SK-N-SH (cell line): ENCODE data around the gene GRIN2C. TPM values are rescaled to one million over a fixed set of nuclear protein-coding genes. Genes with fewer than 3 reads are reported as not detected.

Experiments
- CTCF ChIA-PET: fragments of 300-600, 350-600 bp; formaldehyde crosslinking; extraction: SDS; loops from one replicate; lab custom pipeline; 2021; lab: Yijun Ruan, JAX
- POLR2A ChIA-PET: fragments of 350-600 bp; sonication (Branson Sonifier 250); formaldehyde crosslinking; extraction: SDS; loops from one replicate; lab custom pipeline; 2020; ENCODE audit warnings: antibody characterized with exemption, inconsistent platforms; lab: Yijun Ruan, JAX
- DNase-seq: peaks from one replicate; pipeline ENCODE4 v3.0.0; 2012
- H2AFZ ChIP-seq: fragments of 200-600 bp; sonication (generic); 2 replicates; pipeline ENCODE4 v1.8.1; 2016; ENCODE audit warnings: antibody characterized with exemption, mild to moderate bottlenecking, low read depth
- H3F3A ChIP-seq: fragments of 200-600 bp; sonication (generic); replicated peaks from 2 replicates; pipeline ENCODE3; 2016; ENCODE audit warnings: antibody characterized with exemption, mild to moderate bottlenecking; ENCODE audit not compliant: insufficient read depth
- H3K27ac ChIP-seq, 2 experiments: fragments of 200-500 bp in 1 of 2; fragments of 200-600 bp in 1 of 2; sonication (Bioruptor generic) in 1 of 2; sonication (generic), shearing (Covaris generic) in 1 of 2; 2 replicates each; pipeline versions ENCODE4 v1.5.1 to v1.6.1; 2014 to 2016; ENCODE audit warnings: low read depth in 2 of 2, inconsistent platforms in 1 of 2, low read length in 1 of 2, mild to moderate bottlenecking in 1 of 2, mixed read lengths in 1 of 2
- H3K27me3 ChIP-seq: fragments of 200-600 bp; sonication (generic), shearing (Covaris generic); 2 replicates; pipeline ENCODE4 v1.6.1; 2016; ENCODE audit warnings: mixed run types; ENCODE audit not compliant: insufficient read depth
- H3K36me3 ChIP-seq, 2 experiments: fragments of 200-500 bp in 1 of 2; fragments of 200-600 bp in 1 of 2; sonication (Bioruptor generic) in 1 of 2; sonication (generic) in 1 of 2; replicated peaks in 1 of 2; 2 replicates each; pipeline versions ENCODE3 to v1.5.1; 2014 to 2016; ENCODE audit warnings: low read length in 1 of 2, mild to moderate bottlenecking in 1 of 2; ENCODE audit not compliant: insufficient read depth in 2 of 2, control insufficient read depth in 1 of 2
- H3K4me1 ChIP-seq, 2 experiments: fragments of 200-500 bp in 1 of 2; fragments of 200-600 bp in 1 of 2; sonication (Bioruptor generic) in 1 of 2; sonication (generic), shearing (Covaris generic) in 1 of 2; 2 replicates each; pipeline versions ENCODE4 v1.5.1 to v1.6.1; 2014 to 2016; ENCODE audit warnings: low read depth in 1 of 2, low read length in 1 of 2, mixed run types in 1 of 2; ENCODE audit not compliant: insufficient read depth in 2 of 2, control insufficient read depth in 1 of 2
- H3K4me2 ChIP-seq: fragments of 200-600 bp; sonication (generic), shearing (Covaris generic); 2 replicates; pipeline ENCODE4 v1.6.1; 2017; ENCODE audit warnings: mixed run types
- H3K4me3 ChIP-seq, 2 experiments: fragments of 200-500 bp in 1 of 2; fragments of 200-600 bp in 1 of 2; sonication (Bioruptor generic) in 1 of 2; sonication (generic), shearing (Covaris generic) in 1 of 2; 2 replicates each; pipeline versions ENCODE4 v1.5.1 to v1.8.1; 2014 to 2016; ENCODE audit warnings: low read depth in 2 of 2, inconsistent platforms in 1 of 2, low read length in 1 of 2, mild to moderate bottlenecking in 1 of 2, mixed read lengths in 1 of 2, moderate library complexity in 1 of 2
- H3K79me2 ChIP-seq: fragments of 200-600 bp; sonication (generic); 2 replicates; pipeline ENCODE4 v1.8.1; 2017; ENCODE audit warnings: mild to moderate bottlenecking; ENCODE audit not compliant: insufficient read depth
- H3K9ac ChIP-seq: fragments of 200-600 bp; sonication (generic); 2 replicates; pipeline ENCODE4 v1.6.1; 2017; ENCODE audit warnings: mixed run types
- H3K9me2 ChIP-seq: fragments of 200-600 bp; sonication (generic); 2 replicates; pipeline ENCODE4 v1.6.1; 2017; ENCODE audit warnings: mixed run types
- H3K9me3 ChIP-seq: fragments of 200-600 bp; sonication (generic); 2 replicates; pipeline ENCODE4 v1.6.1; 2017; ENCODE audit warnings: mixed run types, mild to moderate bottlenecking, moderate library complexity
- H4K20me1 ChIP-seq: fragments of 200-600 bp; sonication (generic); 2 replicates; pipeline ENCODE4 v1.6.1; 2017; ENCODE audit warnings: mild to moderate bottlenecking, mixed run types; ENCODE audit not compliant: insufficient read depth
- CHD2 ChIP-seq: fragments of 150-350 bp; IDR thresholded peaks from 2 replicates; pipeline ENCODE4 v1.6.1; 2018; ENCODE audit warnings: low read length; ENCODE audit not compliant: partially characterized antibody
- EP300 ChIP-seq, 2 experiments: IDR thresholded peaks; 2 replicates each; pipeline versions ENCODE4 v1.4.0 to v1.6.1; 2012; ENCODE audit warnings: borderline replicate concordance in 1 of 2, low read depth in 1 of 2, low read length in 1 of 2
- EZH2phosphoT487 ChIP-seq: fragments of 200-600 bp; sonication (generic); IDR thresholded peaks from 2 replicates; pipeline ENCODE4 v1.6.1; 2017; ENCODE audit warnings: low read depth, mixed run types, mild to moderate bottlenecking, antibody characterized with exemption, moderate library complexity, borderline replicate concordance
- FOSL2 ChIP-seq: IDR thresholded peaks from 2 replicates; pipeline ENCODE4 v1.4.0; 2012; ENCODE audit warnings: low read depth, mild to moderate bottlenecking, moderate library complexity, borderline replicate concordance
- GATA2 ChIP-seq: sonication (generic); formaldehyde crosslinking; IDR thresholded peaks from 2 replicates; pipeline ENCODE4 v1.5.0; 2020; ENCODE audit warnings: mild to moderate bottlenecking, missing genetic modification reagents
- JUND ChIP-seq: IDR thresholded peaks from 2 replicates; pipeline ENCODE4 v1.4.0; 2012
- MXI1 ChIP-seq: IDR thresholded peaks from 2 replicates; pipeline ENCODE4 v1.6.1; 2012; ENCODE audit warnings: mild to moderate bottlenecking, low read depth, low read length, improper control_type of control experiment
- NFIC ChIP-seq: IDR thresholded peaks from 2 replicates; pipeline ENCODE4 v1.4.0; 2012; ENCODE audit warnings: borderline replicate concordance
- NRF1 ChIP-seq: IDR thresholded peaks from 2 replicates; pipeline ENCODE4 v1.6.1; 2012; ENCODE audit warnings: low read depth, mild to moderate bottlenecking, low read length
- POLR2AphosphoS5 ChIP-seq: IDR thresholded peaks from 2 replicates; pipeline ENCODE4 v1.6.1; 2012; ENCODE audit warnings: low read depth, low read length
- RFX5 ChIP-seq: IDR thresholded peaks from 2 replicates; pipeline ENCODE4 v1.6.1; 2012; ENCODE audit warnings: mild to moderate bottlenecking, improper control_type of control experiment, low read length
- SIN3A ChIP-seq: IDR thresholded peaks from 2 replicates; pipeline ENCODE4 v1.6.1; 2012; ENCODE audit warnings: low read depth, mild to moderate bottlenecking, low read length, moderate library complexity, borderline replicate concordance
- SMC3 ChIP-seq: IDR thresholded peaks from 2 replicates; pipeline ENCODE4 v1.6.1; 2012; ENCODE audit warnings: low read depth, low read length, improper control_type of control experiment
- TEAD4 ChIP-seq: IDR thresholded peaks from 2 replicates; pipeline ENCODE4 v1.4.0; 2012; ENCODE audit warnings: mild to moderate bottlenecking, borderline replicate concordance; ENCODE audit not compliant: insufficient read depth
- YY1 ChIP-seq: IDR thresholded peaks from 2 replicates; pipeline ENCODE4 v1.4.0; 2012; ENCODE audit warnings: low read depth, mild to moderate bottlenecking
- WGBS: methylation state at CpG from one replicate; pipeline ENCODE4 v1.1.6; 2017; ENCODE audit warnings: low lambda C conversion rate; 5-methylcytosine and 5-hydroxymethylcytosine counted together
- polyA plus RNA-seq, 3 experiments: library from polyadenylated mRNA; depleted of rRNA; stranded (reverse); fragments of >200 nt; gene quantifications; 2 replicates each; pipeline ENCODE4 v1.2.3, GENCODE V29; 2012
- TF ChIP-seq, protein P1 (sequence below): IDR thresholded peaks from 2 replicates; pipeline ENCODE4 v1.4.0; 2012; ENCODE audit warnings: low read depth
- TF ChIP-seq, protein P2 (sequence below): IDR thresholded peaks from 2 replicates; pipeline ENCODE4 v1.6.1; 2012; ENCODE audit warnings: mild to moderate bottlenecking, low read depth, low read length, moderate library complexity
- TF ChIP-seq, protein P3 (sequence below): IDR thresholded peaks from 2 replicates; pipeline ENCODE4 v1.4.0; 2012; ENCODE audit warnings: low read depth, borderline replicate concordance
- TF ChIP-seq, protein P4 (sequence below): fragments of 200-600 bp; sonication (generic); IDR thresholded peaks from 2 replicates; pipeline ENCODE4 v1.6.1; 2017; ENCODE audit warnings: antibody characterized with exemption, mild to moderate bottlenecking, moderate library complexity

Gene GRIN2C
- polyA plus RNA-seq, 1 of the 3 experiments (the other 2 are of a cell fraction) = 0.39 TPM

DNA sequence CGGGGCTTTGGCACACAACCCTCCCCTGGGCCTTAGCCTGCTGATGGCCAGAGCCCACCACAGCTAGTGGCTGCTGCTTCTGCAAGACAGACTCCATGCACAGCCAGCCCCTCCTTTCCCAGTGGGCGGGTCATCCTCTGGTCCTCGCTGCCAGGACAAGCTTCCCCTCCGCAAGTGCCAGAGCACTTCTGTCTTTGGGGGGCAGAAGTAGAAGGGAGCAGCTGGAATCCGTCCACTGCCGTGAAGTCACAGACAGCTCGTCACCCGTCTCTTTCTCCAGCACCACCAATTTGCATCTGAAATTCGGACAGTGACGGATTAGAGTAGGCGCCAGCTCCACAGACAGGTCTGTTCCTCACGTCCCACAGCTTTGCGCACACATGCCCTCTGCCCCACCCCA lies 52.2 kb downstream of the GRIN2C start:
- no peaks in the 10 kb centered on the region for H3K9me3 ChIP-seq
- no peaks in the 10 kb centered on the region for H3K9me2 ChIP-seq
- POLR2A ChIA-PET = interaction anchor here (0.6 to 2.0 kb wide), 10 partner anchors 9 to 379 kb away, joined by 3 to 11 read pairs (median 3); partner anchors contain the start of gene FDXR
- H3K27ac ChIP-seq = peak overlapping the region in 1 of 2 experiments; percentile 81; a peak in 2 of 4 replicates
- no peaks in the 10 kb centered on the region for H3F3A ChIP-seq
- H2AFZ ChIP-seq = no peak overlapping the region
- peaks cover 0 to 16% of the 10 kb centered on the region in 2 experiments for H3K36me3 ChIP-seq
- no peaks in the 10 kb centered on the region for H3K27me3 ChIP-seq
- TF ChIP-seq CHD2 (no peak), MXI1 (peak; percentile 28)
- peak; percentile 85 for DNase-seq
- no peak overlapping the region for H3K4me3 ChIP-seq
- peaks cover 0 to 61% of the 10 kb centered on the region in 2 experiments; a peak in 2 of 4 replicates for H3K4me1 ChIP-seq
- no peak overlapping the region for H3K9ac ChIP-seq
- no peaks in the 10 kb centered on the region for H4K20me1 ChIP-seq
- CTCF ChIA-PET = interaction anchor here (0.8 to 98.1 kb wide), 15 partner anchors 12 to 151 kb away, joined by 3 to 3869 read pairs (median 5); partner anchors contain the start of genes FDXR, GRIN2C, NAT9 and NHERF1
- WGBS = 80% methylated on average over 11 of the region's 13 CpGs
- H3K4me2 ChIP-seq = no peak overlapping the region
- no peaks in the 10 kb centered on the region for H3K79me2 ChIP-seq

DNA sequence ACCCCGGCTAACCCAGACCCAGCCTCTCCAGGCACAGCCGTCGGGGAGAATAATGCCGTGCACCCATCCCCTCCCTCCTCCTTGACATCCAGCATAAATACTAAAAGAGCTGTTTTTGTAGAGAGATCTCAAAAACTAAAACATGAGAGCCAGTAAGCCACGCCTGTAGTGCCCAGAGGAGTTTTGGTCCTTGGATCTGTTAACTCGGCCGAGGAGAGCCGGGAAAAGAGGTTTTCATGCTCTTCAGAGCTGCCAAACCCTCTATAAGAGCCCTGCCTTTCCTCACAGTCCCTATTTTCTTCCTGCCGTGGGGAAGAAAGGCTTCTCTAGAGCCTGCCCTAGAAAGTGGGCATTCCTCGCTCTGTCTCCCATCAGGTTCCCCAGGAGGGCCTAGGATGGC lies 53.4 kb downstream of the GRIN2C start:
- H3K9me2 ChIP-seq = no peaks in the 10 kb centered on the region
- no peak overlapping the region for H2AFZ ChIP-seq
- DNase-seq = no peak
- no peaks in the 10 kb centered on the region for H3K9me3 ChIP-seq
- H3K27me3 ChIP-seq = no peaks in the 10 kb centered on the region
- ChIA-PET CTCF (interaction anchor here (0.6 to 98.1 kb wide), 9 partner anchors 15 to 149 kb away, joined by 3 to 3869 read pairs (median 7); partner anchors contain the start of genes FDXR, GRIN2C, NAT9 and RAB37), POLR2A (interaction anchor here (1.6 kb wide), 1 partner anchor 51 kb away, joined by 5 read pairs; no protein-coding TSS in a partner anchor)
- no peak for TF ChIP-seq EP300 (IDR thresholded peaks at IDR 0.05; ENCODE audit: borderline replicate concordance in 1 of 2, low read depth in 1 of 2, low read length in 1 of 2)
- TF ChIP-seq, protein P1, sequence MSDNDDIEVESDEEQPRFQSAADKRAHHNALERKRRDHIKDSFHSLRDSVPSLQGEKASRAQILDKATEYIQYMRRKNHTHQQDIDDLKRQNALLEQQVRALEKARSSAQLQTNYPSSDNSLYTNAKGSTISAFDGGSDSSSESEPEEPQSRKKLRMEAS = no peak
- TF ChIP-seq YY1 = no peak
- TF ChIP-seq, protein P2, sequence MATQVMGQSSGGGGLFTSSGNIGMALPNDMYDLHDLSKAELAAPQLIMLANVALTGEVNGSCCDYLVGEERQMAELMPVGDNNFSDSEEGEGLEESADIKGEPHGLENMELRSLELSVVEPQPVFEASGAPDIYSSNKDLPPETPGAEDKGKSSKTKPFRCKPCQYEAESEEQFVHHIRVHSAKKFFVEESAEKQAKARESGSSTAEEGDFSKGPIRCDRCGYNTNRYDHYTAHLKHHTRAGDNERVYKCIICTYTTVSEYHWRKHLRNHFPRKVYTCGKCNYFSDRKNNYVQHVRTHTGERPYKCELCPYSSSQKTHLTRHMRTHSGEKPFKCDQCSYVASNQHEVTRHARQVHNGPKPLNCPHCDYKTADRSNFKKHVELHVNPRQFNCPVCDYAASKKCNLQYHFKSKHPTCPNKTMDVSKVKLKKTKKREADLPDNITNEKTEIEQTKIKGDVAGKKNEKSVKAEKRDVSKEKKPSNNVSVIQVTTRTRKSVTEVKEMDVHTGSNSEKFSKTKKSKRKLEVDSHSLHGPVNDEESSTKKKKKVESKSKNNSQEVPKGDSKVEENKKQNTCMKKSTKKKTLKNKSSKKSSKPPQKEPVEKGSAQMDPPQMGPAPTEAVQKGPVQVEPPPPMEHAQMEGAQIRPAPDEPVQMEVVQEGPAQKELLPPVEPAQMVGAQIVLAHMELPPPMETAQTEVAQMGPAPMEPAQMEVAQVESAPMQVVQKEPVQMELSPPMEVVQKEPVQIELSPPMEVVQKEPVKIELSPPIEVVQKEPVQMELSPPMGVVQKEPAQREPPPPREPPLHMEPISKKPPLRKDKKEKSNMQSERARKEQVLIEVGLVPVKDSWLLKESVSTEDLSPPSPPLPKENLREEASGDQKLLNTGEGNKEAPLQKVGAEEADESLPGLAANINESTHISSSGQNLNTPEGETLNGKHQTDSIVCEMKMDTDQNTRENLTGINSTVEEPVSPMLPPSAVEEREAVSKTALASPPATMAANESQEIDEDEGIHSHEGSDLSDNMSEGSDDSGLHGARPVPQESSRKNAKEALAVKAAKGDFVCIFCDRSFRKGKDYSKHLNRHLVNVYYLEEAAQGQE = no peak
- no peak for TF ChIP-seq NRF1
- TF ChIP-seq GATA2 = no peak
- no peak for TF ChIP-seq JUND
- no peak for TF ChIP-seq NFIC
- TF ChIP-seq, protein P3, sequence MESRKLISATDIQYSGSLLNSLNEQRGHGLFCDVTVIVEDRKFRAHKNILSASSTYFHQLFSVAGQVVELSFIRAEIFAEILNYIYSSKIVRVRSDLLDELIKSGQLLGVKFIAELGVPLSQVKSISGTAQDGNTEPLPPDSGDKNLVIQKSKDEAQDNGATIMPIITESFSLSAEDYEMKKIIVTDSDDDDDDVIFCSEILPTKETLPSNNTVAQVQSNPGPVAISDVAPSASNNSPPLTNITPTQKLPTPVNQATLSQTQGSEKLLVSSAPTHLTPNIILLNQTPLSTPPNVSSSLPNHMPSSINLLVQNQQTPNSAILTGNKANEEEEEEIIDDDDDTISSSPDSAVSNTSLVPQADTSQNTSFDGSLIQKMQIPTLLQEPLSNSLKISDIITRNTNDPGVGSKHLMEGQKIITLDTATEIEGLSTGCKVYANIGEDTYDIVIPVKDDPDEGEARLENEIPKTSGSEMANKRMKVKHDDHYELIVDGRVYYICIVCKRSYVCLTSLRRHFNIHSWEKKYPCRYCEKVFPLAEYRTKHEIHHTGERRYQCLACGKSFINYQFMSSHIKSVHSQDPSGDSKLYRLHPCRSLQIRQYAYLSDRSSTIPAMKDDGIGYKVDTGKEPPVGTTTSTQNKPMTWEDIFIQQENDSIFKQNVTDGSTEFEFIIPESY = no peak
- TF ChIP-seq EZH2phosphoT487 = no peak
- no peak for TF ChIP-seq RFX5
- TF ChIP-seq SMC3 = no peak
- no peak for TF ChIP-seq CHD2
- no peak for TF ChIP-seq SIN3A
- no peak for TF ChIP-seq FOSL2
- TF ChIP-seq, protein P4, sequence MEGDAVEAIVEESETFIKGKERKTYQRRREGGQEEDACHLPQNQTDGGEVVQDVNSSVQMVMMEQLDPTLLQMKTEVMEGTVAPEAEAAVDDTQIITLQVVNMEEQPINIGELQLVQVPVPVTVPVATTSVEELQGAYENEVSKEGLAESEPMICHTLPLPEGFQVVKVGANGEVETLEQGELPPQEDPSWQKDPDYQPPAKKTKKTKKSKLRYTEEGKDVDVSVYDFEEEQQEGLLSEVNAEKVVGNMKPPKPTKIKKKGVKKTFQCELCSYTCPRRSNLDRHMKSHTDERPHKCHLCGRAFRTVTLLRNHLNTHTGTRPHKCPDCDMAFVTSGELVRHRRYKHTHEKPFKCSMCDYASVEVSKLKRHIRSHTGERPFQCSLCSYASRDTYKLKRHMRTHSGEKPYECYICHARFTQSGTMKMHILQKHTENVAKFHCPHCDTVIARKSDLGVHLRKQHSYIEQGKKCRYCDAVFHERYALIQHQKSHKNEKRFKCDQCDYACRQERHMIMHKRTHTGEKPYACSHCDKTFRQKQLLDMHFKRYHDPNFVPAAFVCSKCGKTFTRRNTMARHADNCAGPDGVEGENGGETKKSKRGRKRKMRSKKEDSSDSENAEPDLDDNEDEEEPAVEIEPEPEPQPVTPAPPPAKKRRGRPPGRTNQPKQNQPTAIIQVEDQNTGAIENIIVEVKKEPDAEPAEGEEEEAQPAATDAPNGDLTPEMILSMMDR = no peak
- no peak for TF ChIP-seq POLR2AphosphoS5
- no peak for TF ChIP-seq TEAD4
- no peak overlapping the region for H3K4me3 ChIP-seq
- WGBS = 92% methylated on average over 10 of the region's 10 CpGs
- H3K4me2 ChIP-seq = no peak overlapping the region
- no peaks in the 10 kb centered on the region for H3F3A ChIP-seq
- H3K27ac ChIP-seq = no peak overlapping the region
- no peaks in the 10 kb centered on the region for H3K79me2 ChIP-seq
- no peaks in the 10 kb centered on the region for H4K20me1 ChIP-seq
- H3K9ac ChIP-seq = no peak overlapping the region
- H3K36me3 ChIP-seq = peaks cover 0 to 23% of the 10 kb centered on the region in 2 experiments
- peaks cover 0 to 61% of the 10 kb centered on the region in 2 experiments; a peak in 2 of 4 replicates for H3K4me1 ChIP-seq
